ENCODE results near the gene DEPDC7.
"Not testable (repeated sequence)": the region's sequence is repeated elsewhere in the genome, so short reads cannot be mapped to it uniquely, and the experiment has no call there.

Gene DEPDC7

DNA sequence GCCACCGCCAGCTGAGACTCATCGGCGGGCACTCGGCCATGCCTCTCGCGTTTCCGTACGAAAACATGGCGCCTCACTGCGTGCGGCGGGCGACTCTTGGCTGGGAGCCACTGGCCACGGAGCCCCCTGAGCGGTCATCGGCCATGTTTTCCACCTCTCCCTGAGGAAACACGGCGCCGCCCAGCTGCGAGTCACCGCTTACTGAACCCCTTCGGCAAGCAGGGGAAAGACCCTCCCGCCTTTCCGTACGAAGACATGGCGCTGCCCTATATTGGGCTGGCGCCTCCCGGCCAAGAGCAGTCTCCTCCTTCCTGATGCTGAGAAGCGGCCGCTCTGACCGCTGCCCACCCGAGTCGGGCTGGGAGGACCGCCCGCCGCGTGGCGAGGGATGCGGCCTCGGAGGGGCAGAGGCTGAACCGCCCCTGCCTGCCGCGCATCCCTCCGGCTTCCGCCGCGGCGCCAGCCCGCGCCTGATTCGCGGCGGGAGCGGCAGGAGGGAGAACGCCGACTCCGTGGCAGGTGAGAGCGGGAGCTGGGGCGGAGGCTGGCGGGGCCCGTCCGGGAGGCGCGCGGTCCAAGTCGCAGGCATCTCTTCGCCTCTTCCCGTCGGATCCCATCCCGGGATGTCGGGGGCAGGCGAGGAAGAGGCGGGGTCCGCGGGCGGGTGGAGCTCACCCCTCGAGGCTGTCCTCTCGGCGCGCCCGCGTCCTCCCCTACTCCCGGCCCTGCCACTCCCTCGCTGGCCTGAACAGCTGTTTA lies 23.8 kb downstream of the DEPDC7 start, which contains the start of gene TCP11L1:
Gene TCP11L1, plus strand, starts transcription at position 299 of the 759 bp plus-strand sequence. CDS start 4,202 bp downstream, outside the sequence.
- DNase-seq (peak; percentile 84), ATAC-seq (peak; percentile 59)
- Mint-ChIP-seq H3K4me1 (peaks cover 48% of the 10 kb centered on the region), H3K9me3 (no peaks in the 10 kb centered on the region), H3K27me3 (no peaks in the 10 kb centered on the region), H3K4me3 (peak within 1 kb of the TSS; percentile 88), H3K36me3 (ENCODE audit: low read depth) (peaks cover 5% of the 10 kb centered on the region), H3K27ac (peak within 1 kb of the TSS; percentile 95)

- DNase-seq (peak; percentile 53), ATAC-seq (peak; percentile 85)
- H3K36me3 Mint-ChIP-seq (ENCODE audit: low read depth), result peaks cover 5% of the 10 kb centered on the region
- H3K27me3 Mint-ChIP-seq, result no peaks in the 10 kb centered on the region
- H3K4me3 Mint-ChIP-seq, result peak overlapping the region; percentile 88
- H3K9me3 Mint-ChIP-seq, result no peaks in the 10 kb centered on the region
- H3K27ac Mint-ChIP-seq, result peak overlapping the region; percentile 95
- H3K4me1 Mint-ChIP-seq, result peaks cover 46% of the 10 kb centered on the region
Measured at GRCh38 chr11:33040033-33040861, 24.6 kb downstream of the DEPDC7 start.

DNA sequence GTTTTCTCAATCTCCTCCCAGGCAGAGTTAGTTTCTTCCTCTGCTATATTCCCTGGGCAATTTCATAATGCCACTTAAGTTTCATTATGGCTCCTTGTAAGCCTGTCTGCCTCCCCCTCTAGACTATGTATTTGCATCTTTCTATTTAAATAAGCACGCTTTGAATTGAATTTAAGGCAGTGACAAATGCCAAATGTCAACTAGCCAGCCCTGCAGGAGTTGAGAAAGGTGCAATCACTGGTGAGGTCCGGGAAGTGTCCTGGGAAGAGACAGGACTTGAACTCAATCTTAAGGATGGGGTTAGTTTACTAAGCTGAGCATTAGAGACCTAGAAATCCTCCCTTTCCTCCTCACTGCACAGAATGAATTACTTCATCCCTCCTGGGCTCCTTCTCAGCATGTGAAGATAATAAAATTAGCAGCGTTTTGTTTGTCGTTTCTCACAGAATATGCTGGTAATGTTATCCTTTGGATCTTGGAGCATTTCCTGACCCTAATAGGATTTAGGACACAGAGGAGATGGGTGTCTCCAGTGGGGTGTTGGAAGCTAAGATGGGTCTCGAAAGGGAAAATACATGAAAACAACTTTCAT lies 25.3 kb downstream of the DEPDC7 start:
- Mint-ChIP-seq H3K27me3 (no peaks in the 10 kb centered on the region), H3K36me3 (ENCODE audit: low read depth) (peaks cover 11% of the 10 kb centered on the region), H3K4me1 (peaks cover 45% of the 10 kb centered on the region), H3K4me3 (peak overlapping the region; percentile 88), H3K9me3 (no peaks in the 10 kb centered on the region), H3K27ac (peak overlapping the region; percentile 95)
- no peak for DNase-seq
- ATAC-seq, result peak; percentile 46

- no peak overlapping the region for H3K4me3 Mint-ChIP-seq
Measured at GRCh38 chr11:33043221-33043830, 27.6 kb downstream of the DEPDC7 start.

GRCh38 chr11:33044285-33044756 lies 28.6 kb downstream of the DEPDC7 start:
- ATAC-seq, result no peak
- H3K4me3 Mint-ChIP-seq, result no peak overlapping the region
- DNase-seq, result no peak
- peaks cover 18% of the 10 kb centered on the region for H3K36me3 Mint-ChIP-seq (ENCODE audit: low read depth)
- H3K9me3 Mint-ChIP-seq, result no peaks in the 10 kb centered on the region
- H3K27ac Mint-ChIP-seq, result no peak overlapping the region
- peaks cover 39% of the 10 kb centered on the region for H3K4me1 Mint-ChIP-seq
- no peaks in the 10 kb centered on the region for H3K27me3 Mint-ChIP-seq

More at GRCh38 chr11:33043221-33043830, 27.6 kb downstream of the DEPDC7 start:
- no peaks in the 10 kb centered on the region for H3K9me3 Mint-ChIP-seq
- peak overlapping the region; percentile 7 for H3K27ac Mint-ChIP-seq
- no peak for ATAC-seq
- H3K4me1 Mint-ChIP-seq, result peaks cover 45% of the 10 kb centered on the region
- no peaks in the 10 kb centered on the region for H3K27me3 Mint-ChIP-seq
- H3K36me3 Mint-ChIP-seq (ENCODE audit: low read depth), result peaks cover 18% of the 10 kb centered on the region
- no peak for DNase-seq

DNA sequence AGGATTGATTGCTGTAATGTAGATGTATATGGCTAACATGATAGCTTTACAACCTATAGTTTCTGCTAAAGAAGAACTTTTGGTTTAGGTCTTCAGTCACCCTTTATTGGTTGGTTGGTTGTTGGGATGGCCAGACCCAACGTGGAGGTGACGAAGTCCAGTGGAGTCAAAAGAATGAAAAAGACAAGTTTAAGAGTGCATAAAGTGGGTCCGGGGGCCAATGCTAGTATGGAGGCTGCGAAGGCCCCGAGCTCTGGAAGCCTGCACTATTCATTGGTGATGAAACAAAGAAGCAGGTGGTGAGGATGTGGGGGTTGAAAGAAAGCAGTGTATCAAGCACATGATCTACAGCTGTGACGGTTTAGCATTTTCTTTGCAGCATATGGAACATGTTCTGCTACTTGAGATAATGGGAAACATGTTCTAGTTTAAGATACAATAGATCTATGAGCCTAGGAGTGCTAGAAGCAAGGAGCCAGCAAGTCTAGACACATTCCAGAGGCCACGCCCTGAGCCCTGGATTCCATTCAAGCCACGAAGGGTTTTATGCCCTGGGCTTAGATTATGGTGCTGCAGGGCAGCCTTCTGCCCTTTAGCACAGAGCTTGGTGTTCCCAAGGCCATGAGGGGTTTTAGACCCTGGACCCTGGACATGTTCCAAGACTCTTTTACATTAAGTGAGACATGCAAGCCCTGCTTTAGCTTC lies 30.0 kb downstream of the DEPDC7 start:
- no peak overlapping the region for H3K27ac Mint-ChIP-seq
- no peak for DNase-seq
- no peak overlapping the region for H3K4me3 Mint-ChIP-seq
- H3K9me3 Mint-ChIP-seq, result no peaks in the 10 kb centered on the region
- peaks cover 33% of the 10 kb centered on the region for H3K4me1 Mint-ChIP-seq
- peaks cover 18% of the 10 kb centered on the region for H3K36me3 Mint-ChIP-seq (ENCODE audit: low read depth)
- no peak for ATAC-seq
- no peaks in the 10 kb centered on the region for H3K27me3 Mint-ChIP-seq

GRCh38 chr11:33048701-33049100 lies 33.0 kb downstream of the DEPDC7 start:
- ATAC-seq, H3K27ac Mint-ChIP-seq, H3K4me3 Mint-ChIP-seq, DNase-seq, H3K4me1 Mint-ChIP-seq, H3K9me3 Mint-ChIP-seq, H3K27me3 Mint-ChIP-seq: not testable (repeated sequence)
- peaks cover 19% of the 10 kb centered on the region for H3K36me3 Mint-ChIP-seq (ENCODE audit: low read depth)

- peaks cover 16% of the 10 kb centered on the region for H3K36me3 Mint-ChIP-seq (ENCODE audit: low read depth)
- not testable (repeated sequence) for H3K27me3 Mint-ChIP-seq, H3K4me3 Mint-ChIP-seq, ATAC-seq, H3K4me1 Mint-ChIP-seq, H3K9me3 Mint-ChIP-seq, H3K27ac Mint-ChIP-seq, DNase-seq
Measured at GRCh38 chr11:33049565-33050408, 34.1 kb downstream of the DEPDC7 start.

DNA sequence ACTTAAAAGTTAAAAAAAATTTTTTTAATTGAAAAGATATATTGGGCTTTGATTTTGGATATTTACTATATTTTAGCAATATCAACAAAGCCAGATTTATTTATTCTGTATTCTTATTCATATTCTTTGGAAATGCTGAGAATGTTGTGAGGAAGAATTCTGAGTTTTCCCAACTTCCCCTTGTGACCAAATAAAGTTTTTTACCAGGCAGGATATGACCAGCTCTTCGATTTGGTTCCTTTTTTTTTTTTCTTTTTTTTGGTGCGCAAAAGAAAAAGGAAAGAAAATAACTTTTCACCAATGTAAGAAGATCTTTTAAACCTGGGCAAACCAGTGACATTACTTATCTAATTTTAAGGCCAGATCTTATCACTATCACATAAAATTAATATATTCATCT lies 36.6 kb downstream of the DEPDC7 start:
- ATAC-seq, result no peak
- H3K27me3 Mint-ChIP-seq, result no peaks in the 10 kb centered on the region
- H3K36me3 Mint-ChIP-seq (ENCODE audit: low read depth), result peaks cover 10% of the 10 kb centered on the region
- no peak overlapping the region for H3K4me3 Mint-ChIP-seq
- DNase-seq, result no peak
- no peak overlapping the region for H3K27ac Mint-ChIP-seq
- no peaks in the 10 kb centered on the region for H3K9me3 Mint-ChIP-seq
- H3K4me1 Mint-ChIP-seq, result no peaks in the 10 kb centered on the region

GRCh38 chr11:33055375-33055774 lies 39.7 kb downstream of the DEPDC7 start:
- H3K27ac Mint-ChIP-seq, result no peak overlapping the region
- ATAC-seq (no peak), DNase-seq (no peak)
- peaks cover 21% of the 10 kb centered on the region for H3K36me3 Mint-ChIP-seq (ENCODE audit: low read depth)
- H3K4me1 Mint-ChIP-seq, result peaks cover 7% of the 10 kb centered on the region
- no peak overlapping the region for H3K4me3 Mint-ChIP-seq
- no peaks in the 10 kb centered on the region for H3K27me3 Mint-ChIP-seq
- H3K9me3 Mint-ChIP-seq, result no peaks in the 10 kb centered on the region

DNA sequence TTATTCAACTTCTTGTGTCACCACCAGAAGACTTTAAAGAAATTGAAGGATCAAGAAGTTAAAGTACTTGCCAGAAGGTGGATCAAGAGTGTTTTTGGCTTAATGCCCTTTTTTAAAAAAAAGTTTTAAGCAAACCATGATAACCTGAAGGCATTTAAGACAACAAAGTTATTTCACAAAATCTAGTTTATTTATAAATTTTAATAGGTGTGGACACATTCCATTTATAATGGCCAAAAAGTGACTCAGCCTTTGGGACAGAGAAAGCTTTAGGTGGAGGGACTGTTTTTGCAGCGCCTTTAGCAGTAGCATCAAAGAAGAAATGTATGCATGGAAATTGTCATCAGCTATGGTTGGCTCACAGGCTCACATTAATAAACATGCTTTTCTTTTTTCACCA lies 41.6 kb downstream of the DEPDC7 start:
- H3K9me3 Mint-ChIP-seq, result no peaks in the 10 kb centered on the region
- H3K4me3 Mint-ChIP-seq, result no peak overlapping the region
- peaks cover 32% of the 10 kb centered on the region for H3K36me3 Mint-ChIP-seq (ENCODE audit: low read depth)
- no peak overlapping the region for H3K27ac Mint-ChIP-seq
- DNase-seq (no peak), ATAC-seq (no peak)
- H3K4me1 Mint-ChIP-seq, result peaks cover 22% of the 10 kb centered on the region
- no peaks in the 10 kb centered on the region for H3K27me3 Mint-ChIP-seq

- Mint-ChIP-seq H3K27me3 (no peaks in the 10 kb centered on the region), H3K4me3 (no peak overlapping the region), H3K9me3 (no peaks in the 10 kb centered on the region), H3K27ac (peak overlapping the region; percentile 15), H3K4me1 (peaks cover 44% of the 10 kb centered on the region), H3K36me3 (ENCODE audit: low read depth) (peaks cover 33% of the 10 kb centered on the region)
- DNase-seq (no peak), ATAC-seq (no peak)
Measured at GRCh38 chr11:33059331-33060007, 43.8 kb downstream of the DEPDC7 start.

DNA sequence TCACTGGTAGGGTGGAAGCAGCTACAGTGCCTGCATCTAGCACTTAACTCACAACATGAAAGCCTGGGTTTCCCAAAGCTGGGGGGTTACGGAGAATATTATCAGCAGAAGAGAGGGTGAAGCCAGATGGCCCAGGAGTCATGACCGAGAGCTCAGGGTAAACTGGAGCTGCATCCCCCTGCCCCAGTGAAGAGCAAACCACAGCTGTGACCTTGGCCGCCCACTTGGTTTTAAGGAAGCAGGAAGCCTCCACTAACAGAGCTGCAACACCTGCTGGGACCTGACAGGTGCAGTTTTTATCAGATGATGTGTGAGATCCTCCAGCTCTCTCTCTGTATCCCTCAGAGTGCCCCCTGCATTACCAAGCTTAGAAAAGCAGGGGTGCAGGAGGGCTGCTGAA lies 44.6 kb downstream of the DEPDC7 start:
- ATAC-seq (no peak), DNase-seq (no peak)
- H3K36me3 Mint-ChIP-seq (ENCODE audit: low read depth), result peaks cover 33% of the 10 kb centered on the region
- H3K4me3 Mint-ChIP-seq, result no peak overlapping the region
- H3K9me3 Mint-ChIP-seq, result no peaks in the 10 kb centered on the region
- H3K27me3 Mint-ChIP-seq, result no peaks in the 10 kb centered on the region
- H3K27ac Mint-ChIP-seq, result no peak overlapping the region
- H3K4me1 Mint-ChIP-seq, result peaks cover 51% of the 10 kb centered on the region

Data from activated naive CD8-positive, alpha-beta T cell treated with anti-CD3 and anti-CD28 coated beads, Interleukin-2, amount 50 U/mL, for 24 hours (primary cell).